Activated T-cell treated with anti-CD3 and anti-CD28 coated beads, Interleukin-2, amount 50 U/mL, for 24 hours (primary cell): Measurements from ENCODE around the gene SLC38A11.
"Not testable (repeated sequence)": the region's sequence is repeated elsewhere in the genome, so short reads cannot be mapped to it uniquely, and the experiment has no call there.

Experiments
- DNase-seq: peaks from one replicate; pipeline ENCODE4 v3.0.0-alpha.2; 2020
- H3K27ac Mint-ChIP-seq: 2 replicates; pipeline ENCODE4 v1.8.0; 2020; ENCODE audit warnings: mild to moderate bottlenecking, mixed read lengths
- H3K27me3 Mint-ChIP-seq: 2 replicates; pipeline ENCODE4 v1.8.0; 2020; ENCODE audit warnings: mixed read lengths
- H3K36me3 Mint-ChIP-seq: 2 replicates; pipeline ENCODE4 v1.8.0; 2020; ENCODE audit warnings: low read depth, mixed read lengths
- H3K4me1 Mint-ChIP-seq: 2 replicates; pipeline ENCODE4 v1.8.0; 2020; ENCODE audit warnings: low read depth, mixed read lengths
- H3K4me3 Mint-ChIP-seq: 2 replicates; pipeline ENCODE4 v1.8.0; 2020; ENCODE audit warnings: mild to moderate bottlenecking, moderate library complexity, mixed read lengths
- H3K9me3 Mint-ChIP-seq: 2 replicates; pipeline ENCODE4 v1.8.0; 2020; ENCODE audit warnings: mixed read lengths

SLC38A11 gene

DNA sequence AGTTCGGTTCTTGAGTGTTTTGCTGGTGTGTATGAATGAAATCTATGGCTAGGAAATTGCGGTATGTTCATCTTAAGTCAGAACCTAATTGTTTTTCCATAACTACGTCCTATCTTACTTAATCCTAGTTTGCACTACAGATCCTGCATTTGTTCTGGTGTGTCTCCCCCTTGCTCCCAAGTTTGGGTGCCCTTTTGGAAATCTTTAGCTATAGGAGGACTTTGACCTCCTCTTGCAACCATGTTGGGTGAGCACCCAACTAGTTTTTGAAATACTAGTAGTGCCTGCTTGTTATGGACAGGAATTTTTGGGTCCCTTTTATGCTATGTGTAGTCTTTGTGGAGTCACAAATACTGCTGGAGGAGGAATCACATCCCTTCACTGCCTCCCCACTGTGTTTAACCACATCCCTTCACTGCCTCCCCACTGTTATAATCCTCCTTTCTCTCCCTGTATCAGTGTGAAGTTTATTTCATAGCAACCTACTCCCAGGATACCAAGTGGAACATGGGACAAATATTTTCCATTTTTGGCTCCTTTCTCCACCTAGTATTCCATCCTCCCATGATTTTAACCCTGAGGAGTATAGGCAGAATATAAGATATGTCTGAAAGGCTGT lies 87.4 kb downstream of the SLC38A11 start:
- no peaks in the 10 kb centered on the region for H3K4me1 Mint-ChIP-seq
- H3K27me3 Mint-ChIP-seq = peaks cover 3% of the 10 kb centered on the region
- no peak overlapping the region for H3K4me3 Mint-ChIP-seq
- no peak for DNase-seq
- H3K9me3 Mint-ChIP-seq = peaks cover 3% of the 10 kb centered on the region
- H3K36me3 Mint-ChIP-seq = no peaks in the 10 kb centered on the region
- H3K27ac Mint-ChIP-seq = no peak overlapping the region

DNA sequence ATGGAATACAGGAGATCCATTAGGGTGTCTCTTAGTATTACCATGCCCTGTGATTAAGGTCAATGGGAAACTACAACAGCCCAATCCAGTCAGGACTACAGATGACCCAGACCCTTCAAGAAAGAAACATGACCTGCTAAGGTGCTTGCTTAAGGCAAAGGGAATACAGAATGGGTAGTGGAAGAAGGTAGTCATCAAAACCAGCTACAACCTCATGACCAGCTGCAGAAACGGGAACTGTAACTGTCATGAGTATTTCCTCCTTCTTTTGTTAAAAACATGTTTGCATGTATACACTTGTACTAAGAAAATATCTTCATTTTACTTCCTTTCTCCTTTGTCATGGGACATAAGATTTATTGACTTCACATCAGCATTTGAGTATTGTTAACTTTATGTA lies 88.9 kb downstream of the SLC38A11 start:
- not testable (repeated sequence) for H3K36me3 Mint-ChIP-seq, H3K4me3 Mint-ChIP-seq, H3K9me3 Mint-ChIP-seq, DNase-seq, H3K4me1 Mint-ChIP-seq, H3K27ac Mint-ChIP-seq, H3K27me3 Mint-ChIP-seq

DNA sequence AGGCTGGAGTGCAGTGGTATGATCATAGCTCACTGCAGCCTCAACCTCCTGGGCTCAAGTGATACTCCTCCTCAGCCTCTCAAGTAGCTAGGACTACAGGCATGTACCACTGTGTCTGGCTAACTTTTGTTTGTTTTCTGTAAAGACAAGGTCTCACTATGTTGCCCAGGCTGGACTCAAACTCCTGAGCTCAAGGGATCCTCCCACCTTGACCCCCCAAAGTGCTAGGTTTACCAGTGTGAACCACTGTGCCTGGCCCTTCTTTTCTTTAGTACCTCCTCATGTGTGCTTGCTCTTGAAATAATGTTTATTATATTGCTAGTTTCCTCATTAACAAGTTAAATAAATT lies 94.7 kb downstream of the SLC38A11 start:
- Mint-ChIP-seq H3K4me3 (no peak overlapping the region), H3K4me1 (no peaks in the 10 kb centered on the region), H3K9me3 (no peaks in the 10 kb centered on the region), H3K27ac (no peak overlapping the region), H3K27me3 (no peaks in the 10 kb centered on the region), H3K36me3 (no peaks in the 10 kb centered on the region)
- DNase-seq = no peak

DNA sequence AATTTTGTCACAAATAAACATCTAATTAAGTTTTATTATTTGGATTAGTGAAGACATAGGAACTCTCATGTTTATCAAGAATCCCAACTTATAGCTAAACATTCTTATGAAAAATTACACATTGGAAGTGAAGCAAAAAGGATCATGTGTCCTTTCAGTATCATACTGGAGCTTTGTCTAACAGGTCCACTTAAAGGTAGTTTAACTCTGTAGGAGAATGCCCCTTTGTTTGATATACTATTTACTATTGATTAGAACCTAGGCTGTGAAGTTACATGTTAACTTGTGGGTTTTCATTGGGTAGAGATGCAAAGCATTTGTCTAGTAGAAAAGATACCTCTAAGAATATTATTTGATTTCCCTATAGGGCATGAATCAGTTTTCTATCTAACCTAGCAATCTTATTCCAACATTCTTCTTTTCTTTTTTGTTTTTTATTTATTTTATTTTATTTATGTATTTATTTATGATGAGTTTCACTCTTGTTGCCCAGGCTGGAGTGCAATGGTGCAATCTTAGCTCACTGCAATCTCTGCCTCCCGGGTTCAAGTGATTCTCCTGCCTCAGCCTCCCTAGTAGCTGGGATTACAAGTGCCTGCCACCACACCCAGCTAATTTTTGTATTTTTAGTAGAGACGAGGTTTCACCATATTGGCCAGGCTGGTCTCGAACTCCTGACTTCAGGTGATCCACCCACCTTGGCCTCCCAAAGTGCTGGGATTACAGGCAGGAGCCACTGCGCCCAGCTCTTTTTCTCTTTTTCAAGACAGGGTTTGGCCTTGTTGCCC lies 95.2 kb downstream of the SLC38A11 start:
- not testable (repeated sequence) for DNase-seq, H3K36me3 Mint-ChIP-seq, H3K4me1 Mint-ChIP-seq, H3K27ac Mint-ChIP-seq, H3K9me3 Mint-ChIP-seq, H3K4me3 Mint-ChIP-seq, H3K27me3 Mint-ChIP-seq

DNA sequence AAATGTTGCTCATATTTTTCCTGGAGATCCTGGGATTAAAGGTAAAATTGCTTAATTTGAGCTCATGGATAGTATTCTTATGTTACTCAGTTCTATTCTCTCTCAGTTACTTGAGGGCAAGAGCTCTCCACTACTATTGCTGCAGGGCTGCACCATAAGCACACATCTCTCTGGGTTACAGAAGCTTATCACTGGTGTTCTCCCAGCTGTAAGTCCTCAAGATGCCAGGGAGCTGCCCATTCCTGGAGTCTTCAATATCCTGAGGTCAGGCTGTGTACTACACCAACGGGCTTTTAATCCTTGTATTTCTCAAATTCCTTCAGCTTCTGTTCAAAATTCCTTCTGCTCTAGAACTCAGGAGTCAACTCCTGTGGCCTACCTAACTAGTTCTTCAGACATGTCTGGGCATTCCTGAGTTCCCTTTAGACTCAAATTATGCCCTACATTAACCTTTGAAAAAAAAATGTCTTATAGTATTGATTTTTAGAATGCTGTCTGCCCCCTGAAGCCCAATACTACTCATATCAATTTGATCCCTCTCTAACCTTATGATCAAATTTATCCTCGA lies 96.0 kb downstream of the SLC38A11 start:
- Mint-ChIP-seq H3K9me3 (no peaks in the 10 kb centered on the region), H3K27me3 (no peaks in the 10 kb centered on the region), H3K36me3 (no peaks in the 10 kb centered on the region), H3K27ac (no peak overlapping the region), H3K4me3 (no peak overlapping the region), H3K4me1 (no peaks in the 10 kb centered on the region)
- no peak for DNase-seq

DNA sequence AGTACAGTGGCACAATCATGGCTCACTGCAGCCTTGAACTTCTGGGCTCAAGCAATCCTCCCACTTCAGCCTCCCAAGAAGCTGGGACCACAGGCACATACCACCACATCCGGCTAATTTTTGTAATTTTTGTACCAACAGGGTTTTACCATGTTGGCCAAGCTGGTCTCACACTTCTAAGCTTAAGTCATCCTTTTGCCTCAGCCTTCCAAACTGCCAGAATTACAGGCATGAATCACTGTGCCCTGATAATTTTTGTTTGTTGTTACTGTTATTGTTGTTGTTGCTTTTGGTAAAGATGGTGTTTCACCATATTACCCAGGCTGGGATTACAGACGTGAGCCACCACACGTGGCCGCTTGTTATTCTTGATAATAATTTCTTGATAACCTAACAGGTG lies 103.2 kb downstream of the SLC38A11 start:
- no peak overlapping the region for H3K27ac Mint-ChIP-seq
- no peaks in the 10 kb centered on the region for H3K36me3 Mint-ChIP-seq
- no peaks in the 10 kb centered on the region for H3K9me3 Mint-ChIP-seq

DNA sequence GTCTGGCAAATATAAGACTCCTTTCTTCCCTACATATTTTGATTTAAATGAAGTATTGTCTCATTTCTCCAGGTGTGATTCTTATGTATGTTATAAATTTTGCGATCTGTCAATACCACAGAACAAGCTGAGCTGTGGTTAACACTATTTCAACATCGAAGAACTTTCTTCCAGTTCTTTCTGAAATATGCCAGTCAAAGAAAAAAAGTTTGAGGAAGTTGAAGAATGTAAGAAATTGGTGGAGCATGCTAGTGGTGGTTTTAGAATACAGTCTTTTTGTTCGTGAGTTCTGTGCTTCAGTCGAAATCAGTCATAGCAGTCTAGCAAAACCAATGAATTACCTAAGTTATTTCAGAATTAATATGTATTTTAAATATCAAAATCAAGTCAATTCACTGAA lies 105.1 kb downstream of the SLC38A11 start:
- no peak for DNase-seq
- H3K27ac Mint-ChIP-seq = no peak overlapping the region
- no peaks in the 10 kb centered on the region for H3K27me3 Mint-ChIP-seq
- H3K4me3 Mint-ChIP-seq = no peak overlapping the region
- H3K9me3 Mint-ChIP-seq = no peaks in the 10 kb centered on the region
- H3K36me3 Mint-ChIP-seq = no peaks in the 10 kb centered on the region
- no peaks in the 10 kb centered on the region for H3K4me1 Mint-ChIP-seq

More for the DNA sequence above, 103.2 kb downstream of the SLC38A11 start:
- Mint-ChIP-seq H3K4me1 (no peaks in the 10 kb centered on the region), H3K4me3 (no peak overlapping the region), H3K27me3 (no peaks in the 10 kb centered on the region)
- DNase-seq = no peak

DNA sequence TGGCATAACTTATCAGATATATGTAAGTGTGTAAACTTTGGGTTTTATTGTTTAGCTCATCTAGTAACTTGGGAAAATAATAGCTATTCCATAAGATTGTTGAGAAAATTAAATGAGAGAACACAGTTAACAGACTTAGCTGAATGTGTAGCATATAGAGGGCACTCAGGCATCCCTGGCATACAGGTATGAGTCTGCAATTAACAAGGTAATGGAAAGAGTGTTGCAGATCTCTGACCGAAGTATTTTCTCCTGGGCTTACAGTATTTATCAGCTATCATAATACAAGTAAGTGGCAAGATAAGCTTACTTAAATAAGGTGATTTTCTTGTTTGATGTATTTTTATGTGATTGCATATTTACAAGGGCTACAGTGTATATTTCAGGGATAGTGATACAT lies 105.8 kb downstream of the SLC38A11 start:
- Mint-ChIP-seq H3K4me3 (no peak overlapping the region), H3K9me3 (no peaks in the 10 kb centered on the region), H3K27me3 (peaks cover 5% of the 10 kb centered on the region), H3K4me1 (no peaks in the 10 kb centered on the region), H3K36me3 (no peaks in the 10 kb centered on the region), H3K27ac (no peak overlapping the region)
- no peak for DNase-seq

DNA sequence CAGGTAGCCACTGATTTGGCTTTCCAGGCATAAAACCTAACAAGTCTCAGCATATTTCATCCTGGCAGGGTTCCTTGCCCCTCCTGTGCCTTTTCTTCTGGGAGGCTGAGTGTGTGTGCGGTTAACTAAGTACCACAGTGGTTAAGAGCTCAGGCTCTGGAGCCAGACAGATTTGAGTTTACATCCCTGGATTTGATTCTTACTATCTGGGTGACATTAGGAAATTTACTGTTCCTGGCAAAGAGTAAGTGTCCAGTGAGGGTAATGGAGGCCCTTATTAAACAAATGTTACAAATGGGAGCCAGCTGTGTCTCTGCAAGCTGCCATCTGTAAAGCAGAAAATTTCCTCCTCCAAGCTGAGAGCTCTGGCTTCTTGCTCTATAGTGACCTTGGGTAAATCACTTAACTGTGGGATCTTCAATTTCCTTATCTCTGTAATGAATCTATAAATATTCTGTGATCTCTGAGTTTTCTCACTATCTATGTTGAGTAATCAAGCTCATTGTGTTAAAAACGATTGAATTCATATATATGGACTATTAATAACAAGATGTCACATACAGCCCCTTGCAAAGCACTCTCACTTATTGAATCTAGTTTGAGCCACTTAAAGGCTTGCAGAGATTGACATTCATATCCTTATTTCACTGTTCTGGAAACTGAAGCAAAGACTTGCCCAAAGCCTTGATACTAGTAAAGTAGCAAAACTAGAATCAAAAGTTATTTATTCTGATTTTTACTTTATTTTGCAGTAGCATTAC lies 107.2 kb downstream of the SLC38A11 start:
- no peak for DNase-seq
- Mint-ChIP-seq H3K27ac (no peak overlapping the region), H3K27me3 (peaks cover 15% of the 10 kb centered on the region), H3K4me1 (no peaks in the 10 kb centered on the region), H3K4me3 (no peak overlapping the region), H3K9me3 (no peaks in the 10 kb centered on the region), H3K36me3 (no peaks in the 10 kb centered on the region)

DNA sequence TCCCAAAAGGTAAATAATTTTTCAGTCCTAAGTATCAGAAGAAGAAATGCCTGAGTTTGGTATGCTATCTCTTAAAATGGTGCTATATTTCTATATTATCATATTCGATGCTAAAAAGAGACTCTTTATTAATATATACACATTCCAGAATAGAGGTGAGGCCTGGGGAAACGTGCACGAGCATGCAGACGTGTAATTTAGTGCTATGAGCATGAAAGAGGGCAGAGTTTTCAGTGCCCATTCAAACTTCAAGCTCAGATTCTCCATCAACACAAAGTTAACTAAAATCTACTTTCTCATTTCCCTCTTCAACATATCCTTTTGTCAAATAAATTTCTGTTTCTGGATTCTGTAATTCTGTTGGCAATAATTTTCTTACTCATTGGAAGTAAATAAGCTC lies 108.0 kb downstream of the SLC38A11 start:
- no peaks in the 10 kb centered on the region for H3K4me1 Mint-ChIP-seq
- DNase-seq = no peak
- no peak overlapping the region for H3K27ac Mint-ChIP-seq

DNA sequence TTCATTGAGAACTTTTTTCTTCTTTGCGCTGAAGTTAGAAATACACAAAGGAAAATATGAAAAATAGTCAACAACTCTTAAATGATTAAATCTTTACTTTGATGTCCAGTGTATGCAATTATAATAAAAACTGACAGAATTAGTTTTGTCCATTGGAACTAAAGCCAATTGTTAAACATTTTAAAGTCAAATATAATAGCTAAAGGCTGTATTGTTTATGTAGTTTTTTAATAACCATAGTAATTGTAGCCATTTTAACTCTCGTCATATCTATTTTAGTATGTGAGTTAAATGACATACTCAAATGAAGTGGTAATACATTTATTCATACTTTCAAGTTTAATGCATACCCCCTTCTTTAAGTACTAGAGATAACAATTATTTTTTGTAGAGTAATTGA lies 109.0 kb downstream of the SLC38A11 start:
- no peaks in the 10 kb centered on the region for H3K9me3 Mint-ChIP-seq
- H3K27me3 Mint-ChIP-seq = peaks cover 24% of the 10 kb centered on the region
- no peak for DNase-seq
- no peaks in the 10 kb centered on the region for H3K36me3 Mint-ChIP-seq
- no peak overlapping the region for H3K4me3 Mint-ChIP-seq
- no peak overlapping the region for H3K27ac Mint-ChIP-seq
- H3K4me1 Mint-ChIP-seq = peaks cover 3% of the 10 kb centered on the region

More for the DNA sequence above, 108.0 kb downstream of the SLC38A11 start:
- H3K9me3 Mint-ChIP-seq = no peaks in the 10 kb centered on the region
- H3K27me3 Mint-ChIP-seq = peaks cover 18% of the 10 kb centered on the region
- H3K36me3 Mint-ChIP-seq = no peaks in the 10 kb centered on the region
- no peak overlapping the region for H3K4me3 Mint-ChIP-seq
